ENCODE results near the gene CARS2.
A peak's percentile ranks its signal among the peaks of the same experiment; 100 is the strongest.
"Not testable (repeated sequence)": the region's sequence is repeated elsewhere in the genome, so short reads cannot be mapped to it uniquely, and the experiment has no call there.

CARS2 gene

DNA sequence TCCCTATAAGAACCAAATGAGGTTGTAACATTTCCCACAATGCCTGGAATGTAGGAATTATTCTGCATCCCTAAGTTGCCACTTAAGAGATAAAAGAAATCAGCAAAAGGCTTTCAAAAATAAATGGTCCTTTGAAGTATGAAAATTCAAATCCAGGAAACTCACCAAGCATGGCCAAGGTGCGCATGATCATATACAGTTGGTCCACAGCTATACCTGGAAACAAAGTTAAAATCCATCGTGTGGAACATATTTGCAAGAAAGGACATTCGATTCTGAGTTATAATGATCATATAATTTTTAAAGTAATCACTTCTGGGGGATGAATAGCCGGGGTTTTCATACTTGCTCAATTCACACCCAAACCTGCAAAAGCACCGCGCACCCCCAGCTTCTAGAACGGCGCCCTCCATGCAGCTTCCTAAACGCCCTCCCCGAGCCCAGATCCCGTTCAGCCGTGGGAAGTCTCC, 525 bp downstream of the CARS2 start:
- DNase-seq = no peak

DNA sequence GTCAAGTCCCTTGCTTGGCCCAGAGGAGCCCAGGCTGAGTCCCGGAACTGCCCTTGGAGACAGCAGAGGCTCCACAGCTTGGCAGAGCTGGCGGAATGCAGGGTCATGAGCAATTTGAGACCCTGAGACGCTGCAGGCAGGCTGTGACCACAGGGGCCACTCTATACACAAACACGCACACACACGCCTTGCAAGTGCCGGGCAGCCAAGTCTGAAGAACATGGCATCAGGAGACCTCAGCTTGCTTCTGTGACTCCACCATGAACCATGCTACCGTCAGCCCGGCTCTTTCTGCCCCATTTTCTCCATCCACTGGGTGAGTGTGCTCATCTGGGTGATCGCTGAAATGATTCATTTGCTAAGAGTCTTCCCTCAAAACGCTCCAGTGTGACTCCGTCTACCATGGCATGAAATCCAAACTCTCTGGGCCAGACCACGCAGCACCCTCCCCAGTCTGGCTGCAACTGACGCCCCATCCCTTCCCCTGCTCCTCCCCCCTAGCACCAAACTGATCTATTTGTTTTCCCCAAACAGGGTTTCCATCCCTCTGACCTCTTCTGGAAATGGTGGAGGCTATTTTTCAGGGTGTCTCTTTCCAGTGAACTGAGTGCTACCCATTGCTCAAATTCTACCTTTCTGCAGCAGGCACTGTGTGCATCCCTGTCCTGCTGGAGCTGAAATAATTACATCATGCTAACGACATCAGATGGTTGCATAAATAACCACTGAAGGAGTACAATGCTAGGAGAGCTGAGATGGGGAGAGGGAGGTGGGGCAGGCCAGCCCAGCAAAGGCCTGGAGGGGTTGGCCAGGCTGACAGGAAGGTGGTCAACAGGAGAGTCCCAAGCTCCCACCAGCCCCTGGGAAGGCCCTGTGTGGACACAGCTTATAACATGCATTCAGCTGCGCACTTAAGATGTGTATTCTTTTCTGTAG, 3.1 kb downstream of the CARS2 start:
- no peak for DNase-seq

DNA sequence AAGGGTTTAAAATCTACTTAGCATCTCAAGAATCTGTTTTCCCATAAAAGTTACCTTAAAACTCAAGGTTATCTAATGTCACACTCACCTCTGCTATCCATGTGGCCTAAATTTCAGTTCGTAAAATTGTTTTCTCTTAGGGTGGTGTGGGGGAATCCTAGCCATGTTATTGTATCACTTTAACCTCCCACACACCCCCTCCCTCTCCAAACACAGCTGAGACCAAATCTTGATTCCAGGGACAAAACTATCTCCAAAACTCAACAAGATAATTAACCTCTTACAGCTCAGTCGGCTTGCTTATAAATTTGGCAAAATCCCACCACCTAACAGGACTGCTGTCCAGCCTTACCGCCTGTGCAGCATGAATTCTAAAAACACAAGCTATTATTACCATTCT, 3.8 kb downstream of the CARS2 start:
- no peak for DNase-seq

DNA sequence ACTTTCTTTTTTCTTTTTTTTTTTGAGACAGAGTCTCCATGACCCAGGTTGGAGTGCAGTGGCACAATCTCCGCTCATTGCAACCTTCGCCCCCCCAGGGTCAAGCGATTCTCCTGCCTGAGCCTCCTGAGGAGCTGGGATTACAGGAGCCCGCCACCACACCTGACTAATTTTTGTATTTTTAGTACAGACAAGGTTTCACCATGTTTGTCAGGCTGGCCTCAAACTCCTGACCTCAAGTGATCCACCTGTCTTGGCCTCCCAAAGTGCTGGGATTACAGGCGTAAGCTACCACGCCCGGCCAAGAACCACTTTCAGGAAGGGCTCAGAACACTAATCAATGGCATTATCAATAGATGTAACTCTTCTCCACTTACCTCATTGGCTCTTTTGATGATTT, 4.9 kb downstream of the CARS2 start:
- DNase-seq = not testable (repeated sequence)

DNA sequence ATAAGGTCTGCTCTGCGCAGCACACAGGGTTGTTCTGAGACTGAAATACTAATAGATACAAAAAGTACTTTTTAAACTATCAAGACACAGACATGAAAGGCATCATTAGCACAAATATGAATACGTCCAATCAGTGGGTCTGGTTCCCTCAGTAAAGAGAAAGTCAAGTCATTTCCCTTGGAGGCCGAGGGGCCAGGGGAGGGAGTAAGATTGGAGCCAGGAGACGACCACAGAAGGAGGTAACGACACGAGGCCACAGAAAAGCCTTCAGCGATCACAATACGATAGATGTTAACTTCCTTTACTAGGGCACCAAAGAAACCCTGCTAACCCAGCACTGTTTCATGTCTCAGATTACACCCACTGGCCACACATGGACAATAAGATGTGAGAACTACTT, 5.3 kb downstream of the CARS2 start:
- DNase-seq = no peak

DNA sequence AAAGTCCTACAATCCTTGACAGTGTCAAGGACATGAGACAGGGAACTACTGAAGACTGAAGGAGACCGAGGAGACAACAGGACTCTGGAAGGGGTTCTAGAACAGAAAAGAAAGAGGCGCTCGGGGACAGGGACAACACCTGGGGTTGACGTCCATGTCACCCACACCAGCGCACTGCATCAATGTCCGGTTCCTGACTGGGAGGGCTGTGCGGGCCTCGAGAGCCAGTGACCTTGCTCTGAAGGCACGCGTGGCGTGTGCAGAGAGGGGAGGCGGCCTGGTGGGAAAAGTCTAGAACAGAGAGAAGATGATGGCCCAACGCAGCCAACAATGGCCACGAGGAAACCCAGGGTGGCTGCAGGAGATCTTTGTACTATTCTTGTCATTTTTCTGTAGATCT, 5.7 kb downstream of the CARS2 start:
- DNase-seq = no peak

DNA sequence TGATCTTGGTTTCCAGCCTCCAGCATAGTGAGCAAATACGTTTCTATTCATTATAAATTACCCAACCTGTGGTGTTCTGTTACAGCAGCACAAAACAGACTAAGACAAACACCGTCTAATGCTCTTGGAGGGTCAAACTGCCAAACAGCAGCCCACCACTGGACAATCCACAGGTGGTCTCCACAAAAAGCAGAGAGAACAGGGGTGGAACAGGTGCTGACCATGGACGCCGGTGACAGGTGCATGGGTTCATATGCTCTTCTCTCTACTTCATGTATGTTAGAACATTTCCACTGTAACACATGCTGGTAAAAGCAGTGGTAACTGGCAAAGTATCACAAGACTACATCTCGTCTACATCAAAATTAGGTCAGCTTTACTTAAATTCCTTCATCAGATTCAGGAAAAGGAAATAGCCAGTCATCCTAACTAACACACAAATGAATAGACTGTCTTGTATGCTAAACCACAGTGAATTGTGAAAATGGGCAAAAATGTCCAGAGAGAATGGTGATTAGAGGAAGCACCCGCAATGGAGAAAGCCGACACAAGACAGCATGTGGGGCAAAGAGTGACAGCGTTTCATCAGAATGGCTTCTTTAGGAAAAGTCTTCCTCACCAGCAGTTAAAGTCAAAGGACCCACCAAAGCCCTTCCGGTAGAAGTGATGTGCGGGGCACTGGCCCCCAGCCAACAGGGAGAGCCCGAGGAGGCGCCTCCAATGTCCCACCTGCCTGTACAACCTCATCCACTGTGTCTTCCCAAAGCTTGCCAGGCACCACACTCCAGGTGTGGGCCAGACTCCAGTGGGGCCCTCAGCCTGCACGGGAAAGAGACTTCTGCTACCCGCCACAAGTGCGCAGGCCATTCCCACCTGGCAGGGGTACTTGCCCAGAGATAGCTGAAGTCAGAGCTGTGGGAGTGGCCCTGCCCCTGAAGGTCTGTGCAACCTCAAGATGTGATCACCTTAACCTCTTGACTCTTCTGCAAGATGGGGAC, 6.5 kb downstream of the CARS2 start:
- DNase-seq = no peak

DNA sequence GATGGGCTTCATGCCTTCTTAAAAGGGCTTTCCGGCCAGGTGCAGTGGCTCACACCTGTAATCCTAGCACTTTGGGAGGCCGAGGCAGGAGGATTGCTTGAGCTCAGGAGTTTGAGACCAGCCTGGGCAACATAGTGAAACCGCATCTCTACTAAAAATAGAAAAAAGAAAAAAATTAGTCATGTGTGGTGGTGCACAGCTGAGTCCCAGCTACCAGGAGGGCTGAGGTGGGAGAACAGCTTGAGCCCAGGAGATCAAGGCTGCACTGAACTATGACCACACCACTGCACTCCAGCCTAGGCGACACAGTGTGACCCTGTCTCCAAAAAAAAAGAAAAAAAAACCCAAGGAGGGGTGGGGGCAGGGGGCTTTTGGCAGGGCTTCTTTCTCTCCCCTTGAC, 7.2 kb downstream of the CARS2 start:
- no peak for DNase-seq

DNA sequence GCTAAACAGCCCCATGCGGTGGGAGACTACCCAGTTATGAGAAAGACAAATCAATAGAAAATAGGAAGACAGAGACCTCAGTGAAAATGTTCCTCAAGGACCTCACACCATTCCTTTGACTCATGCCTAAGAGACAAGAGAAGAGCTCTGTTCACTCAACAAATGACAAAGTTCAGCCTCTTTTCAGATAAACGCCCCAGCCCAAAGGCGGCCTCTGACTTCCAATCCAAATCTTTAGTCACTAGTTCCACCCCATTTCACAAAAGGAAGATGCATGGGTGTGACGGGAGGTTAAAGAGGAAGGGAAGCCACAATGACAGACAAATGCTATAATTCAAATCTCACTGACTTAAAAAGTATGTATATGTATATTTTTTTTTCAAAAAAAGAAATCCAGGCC, 8.1 kb downstream of the CARS2 start:
- no peak for DNase-seq

DNA sequence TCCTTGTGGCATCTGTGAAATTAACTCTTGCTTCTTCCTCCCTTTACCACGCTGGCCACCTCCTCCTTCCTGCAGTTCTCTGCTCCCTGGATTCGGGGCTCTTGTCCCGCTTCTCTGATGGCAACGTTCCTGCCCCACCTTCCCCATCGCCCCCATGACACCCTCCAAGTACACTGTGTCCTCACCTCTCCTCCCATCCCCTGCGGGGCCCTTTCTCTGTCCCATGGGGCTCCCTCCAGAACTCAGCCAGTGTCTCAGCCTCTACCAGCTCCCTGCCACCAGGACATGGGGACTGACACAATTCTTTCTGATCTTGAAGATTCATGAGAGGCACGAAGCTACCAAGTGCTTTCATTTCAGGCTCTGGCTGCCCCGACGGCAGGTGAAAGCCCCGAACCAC, 9.1 kb downstream of the CARS2 start:
- no peak for DNase-seq

DNA sequence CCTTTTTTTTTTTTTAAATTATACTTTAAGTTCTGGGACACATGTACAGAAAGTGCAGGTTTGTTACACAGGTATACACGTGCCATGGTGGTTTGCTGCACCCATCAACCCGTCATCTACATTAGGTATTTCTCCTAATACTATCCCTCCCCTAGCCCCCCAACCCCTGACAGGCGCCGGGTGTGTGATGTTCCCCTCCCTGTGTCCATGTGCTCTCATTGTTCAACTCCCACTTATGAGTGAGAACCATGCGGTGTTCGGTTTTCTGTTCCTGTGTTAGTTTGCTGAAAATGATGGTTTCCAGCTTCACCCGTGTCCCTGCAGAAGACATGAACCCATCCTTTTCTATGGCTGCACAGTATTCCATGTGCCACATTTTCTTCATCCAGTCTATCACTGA, 10.1 kb downstream of the CARS2 start:
- not testable (repeated sequence) for DNase-seq

DNA sequence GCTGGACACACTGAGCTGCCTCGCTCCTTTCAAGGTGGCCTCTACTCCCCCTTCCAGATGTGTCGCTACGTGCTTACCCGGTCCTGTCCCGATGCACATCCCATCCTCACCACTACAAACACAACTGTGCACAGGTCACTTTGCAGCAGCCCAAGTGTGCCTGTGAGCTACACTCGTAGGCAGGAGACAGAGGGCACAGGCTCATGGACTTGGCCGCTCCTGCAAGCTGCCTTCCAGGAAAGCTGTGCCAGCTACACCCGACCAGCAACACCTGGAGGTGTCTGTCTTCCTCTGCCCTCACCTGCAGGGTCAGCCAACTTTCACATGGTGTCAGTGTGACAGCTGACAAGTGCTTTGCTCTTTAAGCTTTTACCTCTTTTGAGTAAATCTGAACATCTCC, 15.4 kb downstream of the CARS2 start:
- no peak for DNase-seq

DNA sequence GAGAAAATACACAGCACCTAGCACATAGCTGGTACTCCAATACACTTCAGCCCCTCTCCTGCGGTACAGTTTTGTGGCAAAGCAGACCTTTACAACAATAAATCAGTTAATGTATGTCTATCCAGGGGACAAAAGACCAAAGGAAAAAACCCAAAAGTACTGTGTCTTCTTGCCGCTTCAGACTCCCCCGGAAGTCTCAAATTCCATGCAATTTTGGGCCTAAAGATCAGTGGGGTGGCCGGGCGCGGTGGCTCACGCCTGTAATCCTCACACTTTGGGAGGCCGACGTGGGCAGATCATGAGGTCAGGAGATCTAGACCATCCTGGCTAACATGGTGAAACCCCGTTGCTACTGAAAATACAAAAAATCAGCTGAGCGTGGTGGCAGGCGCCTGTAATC, 16.2 kb downstream of the CARS2 start:
- DNase-seq = no peak

DNA sequence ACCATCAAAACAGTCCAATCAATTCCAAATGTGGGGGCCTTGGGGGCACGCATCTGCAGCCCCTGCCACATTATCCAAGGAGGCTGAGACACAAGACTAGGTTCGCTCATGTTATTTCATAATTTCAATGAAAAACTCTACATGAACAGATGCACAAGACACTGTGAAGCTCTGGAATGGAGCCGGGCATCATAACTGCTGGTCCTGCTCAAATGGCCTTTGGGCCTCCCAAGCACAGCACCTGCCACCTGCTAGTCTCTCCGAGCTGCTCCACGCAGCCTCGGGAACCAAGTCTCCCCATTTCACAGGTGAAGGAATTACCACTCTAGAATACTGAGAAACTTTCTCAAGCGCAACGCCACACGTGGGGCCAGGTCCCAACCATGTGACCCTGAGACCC, 16.9 kb downstream of the CARS2 start:
- no peak for DNase-seq

DNA sequence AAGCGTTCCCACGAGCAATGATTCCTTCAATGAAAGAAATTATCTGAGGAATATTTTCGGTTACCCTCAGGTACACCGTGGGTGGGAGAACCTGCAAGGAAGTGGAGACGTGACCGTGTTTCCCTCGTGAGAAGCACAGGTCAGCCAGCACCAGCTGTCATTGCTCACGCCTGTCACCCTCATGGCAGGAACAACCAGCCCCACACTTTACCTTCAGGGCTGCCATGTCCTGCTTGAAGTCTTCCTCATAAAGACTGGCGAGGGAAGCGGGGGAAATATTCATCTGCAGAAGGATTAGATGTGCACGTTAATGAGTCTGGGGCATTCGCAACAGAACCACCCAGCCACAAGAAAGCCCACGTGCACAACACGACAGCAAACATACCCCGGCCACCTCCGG, 18.2 kb downstream of the CARS2 start:
- no peak for DNase-seq

DNA sequence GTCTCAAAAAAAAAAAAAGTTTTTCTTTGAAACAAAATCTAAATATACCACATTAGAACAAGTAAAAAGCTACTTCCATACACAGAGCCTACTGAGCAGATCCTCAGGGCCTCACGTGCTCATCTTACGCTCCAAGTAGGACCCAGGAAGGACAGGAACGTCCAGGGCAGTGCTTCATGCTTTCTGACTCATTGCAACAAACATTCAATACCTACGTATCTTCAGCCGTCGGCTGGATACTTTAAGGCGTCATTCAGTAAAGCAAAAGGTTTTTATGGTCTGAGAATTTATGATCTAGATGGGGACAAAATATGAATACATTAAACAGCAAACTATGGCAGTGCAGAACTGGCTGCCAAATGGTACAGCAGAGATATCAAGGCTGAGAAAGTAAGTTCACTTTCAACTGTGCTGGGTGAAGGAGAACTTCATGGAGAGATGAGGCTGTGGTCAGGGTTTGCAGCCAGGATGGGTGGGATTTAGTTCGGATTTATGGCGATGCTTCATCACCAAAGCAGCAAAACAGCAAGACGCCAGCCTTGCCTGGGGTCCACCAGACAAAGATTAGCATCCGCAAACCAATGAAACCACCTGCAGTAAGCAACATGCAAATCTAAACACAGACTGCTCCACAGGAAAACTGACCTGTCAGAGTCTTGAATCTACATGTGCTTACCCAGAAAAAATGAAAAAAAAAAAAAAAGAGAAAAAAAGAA, 20.5 kb downstream of the CARS2 start:
- no peak for DNase-seq

DNA sequence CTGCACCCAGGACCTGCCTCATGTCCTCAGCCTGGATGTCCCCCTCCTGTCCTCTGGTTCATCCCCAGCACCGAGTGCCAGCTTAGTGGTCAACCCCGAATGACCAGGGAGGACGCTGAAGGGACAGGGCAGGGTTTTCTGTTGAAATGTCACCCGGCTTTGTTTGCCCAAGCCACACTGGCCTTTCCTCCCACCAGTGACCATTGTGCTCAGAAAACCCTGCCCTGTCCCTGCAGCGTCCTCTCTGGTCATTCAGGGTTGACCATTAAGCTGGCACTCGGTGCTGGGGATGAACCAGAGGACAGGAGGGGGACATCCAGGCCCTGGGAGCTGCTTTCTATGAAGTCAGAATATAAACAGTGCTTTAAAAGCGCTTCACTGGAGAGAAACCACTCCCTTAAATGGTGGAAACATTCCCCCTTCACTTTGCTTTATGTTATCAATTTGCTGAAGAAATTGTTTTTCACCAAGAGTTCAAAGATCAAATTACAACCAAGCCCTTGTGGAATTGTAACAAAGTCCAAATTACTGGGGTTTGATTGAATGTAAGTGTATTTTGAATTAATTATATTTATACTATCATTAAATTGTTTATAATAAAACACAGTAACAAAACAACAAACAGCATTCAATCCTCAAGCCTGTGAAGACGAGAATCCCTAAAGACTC, 21.4 kb downstream of the CARS2 start:
- no peak for DNase-seq

DNA sequence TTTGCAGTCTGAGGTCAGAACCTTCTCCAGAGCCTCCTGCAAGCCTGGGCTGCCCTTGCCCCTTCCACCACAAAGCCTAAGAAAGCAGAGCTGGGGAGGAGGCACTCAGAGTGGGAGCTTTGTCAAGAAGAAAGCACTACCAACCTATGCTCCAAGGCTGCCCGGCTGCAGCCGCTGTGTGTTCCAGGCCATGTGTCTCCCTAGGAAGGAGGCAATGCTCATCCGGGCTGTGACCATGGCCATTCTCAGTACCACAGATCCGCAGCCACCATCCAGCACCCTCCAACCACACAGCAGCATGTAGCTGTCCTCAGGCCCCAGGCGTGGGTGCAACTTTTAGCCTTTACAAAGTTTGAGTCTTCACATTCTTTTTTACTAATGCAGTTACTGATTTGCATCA, 22.0 kb downstream of the CARS2 start:
- DNase-seq = no peak

DNA sequence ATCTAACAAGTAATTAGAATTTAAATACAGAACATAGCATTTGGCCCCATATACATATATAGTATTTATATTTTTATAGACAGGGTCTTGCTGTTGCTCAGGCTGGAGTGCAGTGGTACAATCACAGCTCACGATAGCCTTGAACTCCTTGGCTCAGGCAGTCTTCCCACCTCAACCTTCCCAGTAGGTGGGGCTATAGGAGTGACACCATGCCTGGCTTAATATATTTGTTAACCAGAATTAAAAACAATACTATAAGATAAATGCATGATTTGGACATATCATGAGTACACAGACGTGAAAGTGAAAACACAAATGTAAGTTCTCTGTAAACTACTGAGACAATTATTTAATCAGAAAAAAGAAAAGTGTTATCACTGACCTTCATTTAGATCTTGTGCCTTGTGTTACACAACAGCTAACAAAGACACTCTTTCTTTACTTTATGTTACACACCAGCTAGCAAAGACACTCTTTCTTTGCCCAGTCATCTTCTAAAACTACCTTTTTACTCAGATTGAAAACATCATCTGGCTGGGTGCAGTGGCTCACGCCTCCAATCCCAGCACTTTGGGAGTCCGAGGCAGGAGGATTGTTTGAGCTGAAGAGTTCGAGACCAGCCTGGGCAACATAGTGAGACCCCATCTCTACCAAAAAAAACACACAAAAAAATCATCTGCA, 22.6 kb downstream of the CARS2 start:
- peak; percentile 22 for DNase-seq

DNA sequence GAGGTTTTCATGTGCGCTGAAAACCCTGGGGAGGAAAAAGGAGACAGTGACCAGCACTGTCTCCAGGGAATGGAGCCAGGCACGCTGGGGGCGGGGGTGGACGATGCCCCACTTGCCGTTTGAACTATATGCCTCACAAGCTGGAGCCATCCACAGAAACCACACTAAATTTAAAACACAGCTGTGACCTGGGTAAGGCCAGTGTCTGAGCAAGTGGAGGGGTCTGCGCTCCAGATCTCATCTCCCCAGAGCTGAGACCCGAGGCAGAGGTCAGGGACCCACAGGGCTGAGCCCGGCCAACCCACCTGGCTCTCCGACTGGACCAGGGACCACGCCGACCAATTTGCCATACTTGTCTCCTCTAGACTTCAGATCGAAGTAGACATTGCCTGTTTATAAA, 23.2 kb downstream of the CARS2 start:
- no peak for DNase-seq

DNA sequence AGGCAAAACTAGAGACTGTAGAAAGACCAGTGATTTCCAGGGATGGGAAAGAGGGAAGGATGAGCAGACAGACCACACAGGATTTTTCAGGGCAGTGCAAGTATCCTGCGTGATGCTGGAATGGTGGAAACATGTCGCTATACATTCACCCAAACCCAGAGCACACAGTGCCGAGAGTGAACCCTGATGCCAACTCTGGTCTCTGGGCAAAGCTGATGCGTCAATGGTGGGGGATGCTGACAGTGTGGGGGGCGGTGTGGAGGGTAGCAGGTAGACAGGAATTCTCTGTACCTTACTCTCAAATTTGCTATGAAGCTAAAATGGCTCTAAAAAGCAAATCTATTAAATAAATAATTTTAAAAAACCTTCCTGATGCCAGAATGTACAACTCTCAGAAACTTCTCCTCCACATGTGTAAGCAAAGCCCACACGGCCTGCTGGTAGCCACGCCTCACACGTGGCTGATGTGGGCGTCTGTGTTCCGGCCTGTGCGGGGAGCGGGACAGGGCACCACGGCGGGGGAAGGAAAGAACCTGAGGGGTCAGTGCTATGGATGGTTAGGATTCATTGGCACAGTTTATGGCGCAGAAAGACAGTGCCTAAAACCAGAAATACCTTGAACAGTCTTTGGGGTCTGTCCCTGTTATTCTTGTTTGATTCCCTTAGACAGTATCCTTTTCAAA, 23.9 kb downstream of the CARS2 start:
- DNase-seq = no peak
